SU-DHL-6 (cell line): ENCODE results near the gene UQCRFS1.

Source experiments
- H2AFZ ChIP-seq: fragments of 200-600 bp; sonication (generic); 2 replicates; pipeline ENCODE4 v1.6.1; 2014; ENCODE audit warnings: low read depth, mild to moderate bottlenecking, moderate library complexity, mixed read lengths, antibody characterized with exemption, low read length; ENCODE audit not compliant: severe bottlenecking
- H3F3A ChIP-seq: fragments of 200-600 bp; shearing (Covaris generic); 2 replicates; pipeline ENCODE4 v1.6.0; 2016; ENCODE audit warnings: antibody characterized with exemption, mild to moderate bottlenecking; ENCODE audit not compliant: insufficient read depth
- H3K27ac ChIP-seq: fragments of 200-600 bp; sonication (generic); 2 replicates; pipeline ENCODE4 v1.5.1; 2016; ENCODE audit warnings: low read depth, mild to moderate bottlenecking, low read length, moderate library complexity, mixed read lengths
- H3K27me3 ChIP-seq: fragments of 200-600 bp; sonication (generic), shearing (Covaris generic); 2 replicates; pipeline ENCODE4 v1.6.0; 2014; ENCODE audit warnings: mild to moderate bottlenecking, low read length
- H3K36me3 ChIP-seq: fragments of 200-600 bp; sonication (generic); 2 replicates; pipeline ENCODE4 v1.6.1; 2014; ENCODE audit warnings: mild to moderate bottlenecking, low read length, mixed read lengths
- H3K4me2 ChIP-seq: fragments of 300-600, 200-600 bp; shearing (Covaris generic), sonication (generic); 2 replicates; pipeline ENCODE4 v1.6.0; 2014; ENCODE audit warnings: low read length, low read depth, mild to moderate bottlenecking; ENCODE audit not compliant: poor library complexity, severe bottlenecking
- H3K4me3 ChIP-seq: fragments of 200-600 bp; sonication (generic); 2 replicates; pipeline ENCODE4 v1.5.1; 2014; ENCODE audit warnings: antibody characterized with exemption, low read length, mild to moderate bottlenecking, mixed read lengths; ENCODE audit not compliant: insufficient read depth, poor library complexity, severe bottlenecking
- H3K79me2 ChIP-seq: fragments of 200-600 bp; sonication (generic); 2 replicates; pipeline ENCODE4 v1.6.1; 2014; ENCODE audit warnings: mild to moderate bottlenecking, low read length, moderate library complexity; ENCODE audit not compliant: insufficient read depth
- H3K9ac ChIP-seq: fragments of 200-600 bp; sonication (generic); 2 replicates; pipeline ENCODE4 v1.7.0; 2014; ENCODE audit warnings: mild to moderate bottlenecking, low read length
- H3K9me2 ChIP-seq: fragments of 200-600 bp; sonication (generic); replicated peaks from 2 replicates; pipeline ENCODE4 v1.6.1; 2014; ENCODE audit warnings: low read length; ENCODE audit not compliant: insufficient read depth
- H3K9me3 ChIP-seq: fragments of 200-600 bp; sonication (generic); 2 replicates; pipeline ENCODE4 v1.6.1; 2014; ENCODE audit warnings: low read length, mixed read lengths; ENCODE audit not compliant: insufficient read depth
- H4K20me1 ChIP-seq: fragments of 200-600 bp; sonication (generic); 2 replicates; pipeline ENCODE4 v1.6.1; 2014; ENCODE audit warnings: low read depth, mild to moderate bottlenecking, antibody characterized with exemption, low read length, moderate library complexity, mixed read lengths
- EZH2phosphoT487 ChIP-seq: fragments of 200-600 bp; sonication (generic), shearing (Covaris generic); conservative IDR thresholded peaks from 2 replicates; pipeline ENCODE4 v1.6.1; 2018; ENCODE audit warnings: mild to moderate bottlenecking, antibody characterized with exemption, low read length, moderate library complexity, mixed read lengths
- TF ChIP-seq, protein P1 (sequence below): fragments of 200-600 bp; sonication (generic); IDR thresholded peaks from one replicate; pipeline ENCODE4 v1.5.1; 2017; ENCODE audit warnings: antibody characterized with exemption, mild to moderate bottlenecking, low read length, moderate library complexity; ENCODE audit not compliant: insufficient read depth, poor library complexity, severe bottlenecking

Gene UQCRFS1

DNA sequence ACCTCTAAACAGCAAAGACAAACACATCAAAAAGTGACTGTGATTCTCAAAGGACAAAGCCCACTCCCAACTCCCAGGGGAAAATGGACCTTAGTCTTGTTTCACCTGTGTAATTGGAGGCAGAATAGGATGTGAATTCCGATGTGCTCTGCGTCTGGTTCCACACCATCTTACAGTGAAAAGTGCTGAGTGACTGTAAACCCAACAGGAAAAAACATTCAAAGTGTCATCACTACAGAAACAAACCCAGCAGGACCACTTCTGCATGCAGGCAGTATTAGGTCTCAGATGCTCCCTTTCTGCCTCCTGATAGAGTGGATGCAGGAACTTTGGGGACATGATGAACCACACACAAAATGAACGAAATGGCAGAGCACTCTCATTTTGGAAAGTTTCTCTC, 6.5 kb downstream of the UQCRFS1 start:
- Histone ChIP-seq H2AFZ (no peak overlapping the region), H3K9ac (no peak overlapping the region), H3K27ac (no peak overlapping the region), H3K4me2 (no peak overlapping the region), H3K9me3 (no peaks in the 10 kb centered on the region), H3K4me3 (no peak overlapping the region), H3K79me2 (peaks cover 41% of the 10 kb centered on the region), H3K36me3 (peaks cover 11% of the 10 kb centered on the region), H3K9me2 (no peaks in the 10 kb centered on the region), H4K20me1 (peaks cover 28% of the 10 kb centered on the region), H3F3A (peaks cover 13% of the 10 kb centered on the region; the same call in 1 of the 2 replicates), H3K27me3 (no peaks in the 10 kb centered on the region)
- TF ChIP-seq, protein P1, sequence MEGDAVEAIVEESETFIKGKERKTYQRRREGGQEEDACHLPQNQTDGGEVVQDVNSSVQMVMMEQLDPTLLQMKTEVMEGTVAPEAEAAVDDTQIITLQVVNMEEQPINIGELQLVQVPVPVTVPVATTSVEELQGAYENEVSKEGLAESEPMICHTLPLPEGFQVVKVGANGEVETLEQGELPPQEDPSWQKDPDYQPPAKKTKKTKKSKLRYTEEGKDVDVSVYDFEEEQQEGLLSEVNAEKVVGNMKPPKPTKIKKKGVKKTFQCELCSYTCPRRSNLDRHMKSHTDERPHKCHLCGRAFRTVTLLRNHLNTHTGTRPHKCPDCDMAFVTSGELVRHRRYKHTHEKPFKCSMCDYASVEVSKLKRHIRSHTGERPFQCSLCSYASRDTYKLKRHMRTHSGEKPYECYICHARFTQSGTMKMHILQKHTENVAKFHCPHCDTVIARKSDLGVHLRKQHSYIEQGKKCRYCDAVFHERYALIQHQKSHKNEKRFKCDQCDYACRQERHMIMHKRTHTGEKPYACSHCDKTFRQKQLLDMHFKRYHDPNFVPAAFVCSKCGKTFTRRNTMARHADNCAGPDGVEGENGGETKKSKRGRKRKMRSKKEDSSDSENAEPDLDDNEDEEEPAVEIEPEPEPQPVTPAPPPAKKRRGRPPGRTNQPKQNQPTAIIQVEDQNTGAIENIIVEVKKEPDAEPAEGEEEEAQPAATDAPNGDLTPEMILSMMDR, result no peak
- TF ChIP-seq EZH2phosphoT487, result no peak

DNA sequence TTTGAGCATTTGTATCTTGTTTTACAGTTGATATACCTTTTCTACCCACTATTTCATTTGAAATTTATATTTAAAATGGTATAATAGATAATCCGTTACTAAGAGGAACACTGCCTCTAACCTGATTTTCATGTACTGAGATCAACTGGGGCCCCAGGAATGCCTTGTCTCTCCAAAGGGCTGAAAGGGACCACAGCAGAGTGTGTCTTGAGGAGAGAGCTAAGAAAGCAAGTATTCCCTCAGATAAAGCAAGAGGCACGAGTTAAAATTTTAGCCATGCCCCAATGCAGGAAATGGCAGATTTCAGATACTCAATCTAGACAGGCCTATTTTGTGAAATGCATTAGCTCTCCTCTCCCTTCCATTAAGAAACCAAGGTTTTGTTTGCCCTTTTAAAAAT, 10.7 kb downstream of the UQCRFS1 start:
- no peaks in the 10 kb centered on the region for H3K9me2 ChIP-seq
- H3K9me3 ChIP-seq, result no peaks in the 10 kb centered on the region
- no peak overlapping the region for H3K4me2 ChIP-seq
- peaks cover 7% of the 10 kb centered on the region; the same call in 1 of the 2 replicates for H3K79me2 ChIP-seq
- peaks cover 8% of the 10 kb centered on the region; the same call in 1 of the 2 replicates for H4K20me1 ChIP-seq
- TF ChIP-seq, protein P1, result no peak
- no peak for TF ChIP-seq EZH2phosphoT487
- H3K9ac ChIP-seq, result no peak overlapping the region
- H3K4me3 ChIP-seq, result no peak overlapping the region
- peaks cover 7% of the 10 kb centered on the region for H3K36me3 ChIP-seq
- no peak overlapping the region for H2AFZ ChIP-seq
- H3K27ac ChIP-seq, result no peak overlapping the region
- no peaks in the 10 kb centered on the region for H3K27me3 ChIP-seq
- peaks cover 13% of the 10 kb centered on the region; the same call in 1 of the 2 replicates for H3F3A ChIP-seq

DNA sequence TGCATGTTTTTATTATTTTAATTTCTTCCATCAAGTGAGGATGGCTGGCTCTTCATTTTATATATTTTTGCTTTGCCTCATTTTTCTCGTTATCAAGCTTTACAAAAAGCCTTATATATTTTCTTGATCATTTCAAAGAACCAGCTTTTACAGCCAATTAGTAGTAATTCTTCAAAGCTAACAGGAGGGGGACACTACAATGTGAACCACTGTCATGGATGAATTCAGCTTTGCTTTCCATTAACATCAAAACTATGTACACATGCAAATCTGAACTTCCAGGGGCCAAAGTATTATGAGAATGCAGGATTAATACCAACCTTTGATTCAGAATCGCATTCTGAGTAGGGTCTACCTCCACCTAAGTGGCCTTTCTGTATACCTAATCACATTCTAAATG, 11.1 kb downstream of the UQCRFS1 start:
- Histone ChIP-seq H3K79me2 (peaks cover 7% of the 10 kb centered on the region; the same call in 1 of the 2 replicates), H3K27me3 (no peaks in the 10 kb centered on the region), H3K9me2 (no peaks in the 10 kb centered on the region), H2AFZ (no peak overlapping the region), H3K36me3 (peaks cover 7% of the 10 kb centered on the region), H3K4me3 (no peak overlapping the region), H3F3A (peaks cover 13% of the 10 kb centered on the region; the same call in 1 of the 2 replicates), H4K20me1 (peaks cover 8% of the 10 kb centered on the region; the same call in 1 of the 2 replicates), H3K27ac (no peak overlapping the region), H3K9me3 (no peaks in the 10 kb centered on the region), H3K4me2 (no peak overlapping the region), H3K9ac (no peak overlapping the region)
- TF ChIP-seq EZH2phosphoT487, result no peak

DNA sequence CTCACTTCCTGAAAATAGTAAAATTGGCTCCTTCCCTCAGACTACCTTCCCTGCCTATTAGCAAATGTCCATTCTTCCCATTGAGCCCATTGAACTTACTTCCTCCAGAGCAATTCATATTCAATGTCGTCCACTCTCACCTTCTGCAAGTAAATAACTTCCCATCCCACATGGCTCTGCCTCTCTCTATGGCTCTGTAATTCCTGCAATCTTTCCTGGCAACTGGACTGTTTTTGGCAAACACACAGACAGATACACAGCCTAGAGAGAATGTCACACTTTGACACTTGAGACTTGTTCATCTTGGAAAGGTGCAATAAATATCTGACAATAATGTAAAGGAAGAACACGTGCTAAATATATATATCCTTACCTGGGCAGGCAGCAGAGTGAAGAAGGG, 18.3 kb downstream of the UQCRFS1 start:
- Histone ChIP-seq H3K27me3 (no peaks in the 10 kb centered on the region), H4K20me1 (no peaks in the 10 kb centered on the region), H3K4me2 (no peak overlapping the region), H3K4me3 (no peak overlapping the region), H3K9me3 (no peaks in the 10 kb centered on the region), H3K36me3 (no peaks in the 10 kb centered on the region), H3K79me2 (no peaks in the 10 kb centered on the region), H3K27ac (no peak overlapping the region), H3F3A (no peaks in the 10 kb centered on the region), H3K9ac (no peak overlapping the region), H3K9me2 (no peaks in the 10 kb centered on the region), H2AFZ (no peak overlapping the region)
- TF ChIP-seq, protein P1, result no peak
- no peak for TF ChIP-seq EZH2phosphoT487
